ENCODE measurements around the gene HEATR5B. TPM values are rescaled to one million over a fixed set of nuclear protein-coding genes. Genes with fewer than 3 reads are reported as not detected.

HEATR5B gene
- total and polyA plus RNA-seq, 9 of the 15 experiments (the other 6 are each of a cell fraction or from before 2014, with no cell fraction given): 4.2 to 21.7 (median 12.2) TPM

GRCh38 chr2:37011130-37011529 is 73.0 kb downstream of the HEATR5B start (continued):
- TF ChIP-seq RREB1 (CRISPR knock-in tag; IDR thresholded peaks at IDR 0.05) (no peak), IRF2 (CRISPR knock-in tag; IDR thresholded peaks at IDR 0.05) (no peak), PHF8 (IDR thresholded peaks at IDR 0.05; ENCODE audit: borderline replicate concordance, low read length) (no peak), ETV6 (IDR thresholded peaks at IDR 0.05; ENCODE audit: borderline replicate concordance in 1 of 2, low read depth in 2 of 2, low read length in 1 of 2) (no peak), ETV6 (CRISPR knock-in tag; IDR thresholded peaks at IDR 0.05; ENCODE audit: borderline replicate concordance) (no peak), ELK1 (CRISPR knock-in tag; IDR thresholded peaks at IDR 0.05) (no peak)
